Dermis blood vessel endothelial cell (primary cell): Measurements from ENCODE around the gene POLR1A. TPM values are rescaled to one million over a fixed set of nuclear protein-coding genes. Genes with fewer than 3 reads are reported as not detected.
A peak's percentile ranks its signal among the peaks of the same experiment; 100 is the strongest.

Experiments used
- DNase-seq: peaks from one replicate; pipeline ENCODE4 v3.0.0; 2010
- total RNA-seq: library from RNA; depleted of rRNA; stranded (reverse); fragments of >200 nt; gene quantifications from 2 replicates; pipeline ENCODE4 v1.2.3, GENCODE V29; 2014

Gene POLR1A
- total RNA-seq, 1 donor from 2014 or later = 13.6 TPM

- DNase-seq = no peak
Measured at GRCh38 chr2:86094229-86094628, 11.5 kb downstream of the POLR1A start.

GRCh38 chr2:86087936-86088850, 17.5 kb downstream of the POLR1A start:
- peak; percentile 14 for DNase-seq

GRCh38 chr2:86082756-86083155, 22.9 kb downstream of the POLR1A start:
- DNase-seq = peak; percentile 24

GRCh38 chr2:86081724-86082123, 24.0 kb downstream of the POLR1A start:
- no peak for DNase-seq

GRCh38 chr2:86079981-86080911, 25.4 kb downstream of the POLR1A start:
- peak; percentile 86 for DNase-seq

- DNase-seq = peak; percentile 84
Measured at GRCh38 chr2:86078774-86079545, 26.7 kb downstream of the POLR1A start.

GRCh38 chr2:86075886-86076285, 29.8 kb downstream of the POLR1A start:
- DNase-seq = no peak

- DNase-seq = no peak
Measured at GRCh38 chr2:86074811-86075210, 30.9 kb downstream of the POLR1A start.

- no peak for DNase-seq
Measured at GRCh38 chr2:86074256-86074655, 31.4 kb downstream of the POLR1A start.

- DNase-seq = no peak
Measured at GRCh38 chr2:86073225-86073624, 32.5 kb downstream of the POLR1A start.

GRCh38 chr2:86072271-86072858, 33.3 kb downstream of the POLR1A start:
- DNase-seq = peak; percentile 68

- DNase-seq = no peak
Measured at GRCh38 chr2:86070868-86071267, 34.8 kb downstream of the POLR1A start.

GRCh38 chr2:86069783-86070339, 35.8 kb downstream of the POLR1A start:
- no peak for DNase-seq

- no peak for DNase-seq
Measured at GRCh38 chr2:86069091-86069685, 36.5 kb downstream of the POLR1A start.

- no peak for DNase-seq
Measured at GRCh38 chr2:86068648-86069047, 37.0 kb downstream of the POLR1A start.

GRCh38 chr2:86068136-86068588, 37.5 kb downstream of the POLR1A start:
- no peak for DNase-seq

- no peak for DNase-seq
Measured at GRCh38 chr2:86066915-86067314, 38.8 kb downstream of the POLR1A start.

- no peak for DNase-seq
Measured at GRCh38 chr2:86066007-86066578, 39.6 kb downstream of the POLR1A start.

- DNase-seq = no peak
Measured at GRCh38 chr2:86065512-86065911, 40.2 kb downstream of the POLR1A start.

- DNase-seq = no peak
Measured at GRCh38 chr2:86064006-86064405, 41.7 kb downstream of the POLR1A start.

GRCh38 chr2:86062043-86062442, 43.6 kb downstream of the POLR1A start:
- peak; percentile 66 for DNase-seq
